ENCODE data around the gene GSS.

DNA sequence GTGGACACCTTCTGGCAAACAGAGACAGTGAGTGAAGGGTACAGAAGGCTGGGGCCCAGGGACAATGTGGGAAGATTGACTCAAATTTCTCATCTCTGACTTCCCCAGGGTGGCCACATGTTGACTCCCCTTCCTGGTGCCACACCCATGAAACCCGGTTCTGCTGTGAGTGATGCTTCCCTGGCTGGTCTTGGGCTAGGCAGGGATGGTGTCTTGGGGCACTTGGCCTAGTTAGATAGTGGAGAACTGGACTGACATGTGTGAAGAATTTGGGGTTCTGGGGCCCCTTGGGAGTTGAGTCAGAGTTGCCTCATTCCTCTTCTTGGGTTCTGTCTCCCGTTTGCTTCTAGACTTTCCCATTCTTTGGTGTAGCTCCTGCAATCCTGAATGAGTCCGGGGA is 34.2 kb downstream of the GSS start:
- TF ChIP-seq CTCF (IDR thresholded peaks at IDR 0.05) (no peak), POLR2A (IDR thresholded peaks at IDR 0.05) (no peak)
